A673 (cell line): ENCODE measurements around the gene WDR17.

ENCODE experiments used
- CTCF ChIP-seq: fragments of 300-800, 200-600 bp; sonication (generic); conservative IDR thresholded peaks from 2 replicates; pipeline ENCODE4 v1.5.1; 2017; ENCODE audit warnings: low read depth, mild to moderate bottlenecking, antibody characterized with exemption, low read length, moderate library complexity, mixed read lengths
- EZH2 ChIP-seq: fragments of 200-600 bp; sonication (generic); IDR thresholded peaks from 2 replicates; pipeline ENCODE4 v1.6.1; 2017; ENCODE audit warnings: borderline replicate concordance, low read depth, mild to moderate bottlenecking, mixed read lengths, antibody characterized with exemption, low read length; ENCODE audit not compliant: poor library complexity, severe bottlenecking

DNA sequence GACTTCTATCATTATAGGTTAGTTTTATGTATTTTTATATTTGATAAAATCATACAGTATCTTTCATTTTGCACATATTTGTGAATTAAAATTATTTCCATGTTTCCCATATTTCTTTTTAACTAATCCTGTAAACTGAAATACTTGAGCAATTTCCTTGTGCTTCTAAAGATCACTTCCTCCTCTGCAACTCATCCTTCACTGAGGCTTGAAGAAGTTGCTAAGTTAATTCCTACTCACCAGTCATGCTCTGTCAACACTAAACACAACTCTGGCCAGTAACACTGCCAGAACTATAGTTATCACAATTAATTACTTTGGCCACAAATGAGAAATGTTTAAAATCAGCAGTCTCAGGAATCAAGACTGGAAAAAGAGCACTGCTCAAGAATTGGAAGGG is 123.0 kb downstream of the WDR17 start:
- TF ChIP-seq CTCF (no peak), EZH2 (no peak)
